ENCODE results near the gene FLRT1.
"Not testable (repeated sequence)": the region's sequence is repeated elsewhere in the genome, so short reads cannot be mapped to it uniquely, and the experiment has no call there.

Gene FLRT1

GRCh38 chr11:64026575-64027205 lies 9.0 kb upstream of the FLRT1 start:
- no peak for DNase-seq

GRCh38 chr11:64027651-64028397 lies 7.9 kb upstream of the FLRT1 start:
- no peak for DNase-seq

- DNase-seq, result peak; percentile 71
These were observed 7.2 kb upstream of the FLRT1 start for GRCh38 chr11:64028398-64029115.

- DNase-seq, result no peak
These were observed 6.0 kb upstream of the FLRT1 start for GRCh38 chr11:64029773-64030172.

GRCh38 chr11:64031001-64031400 lies 4.7 kb upstream of the FLRT1 start:
- no peak for DNase-seq

- no peak for DNase-seq
These were observed 3.7 kb upstream of the FLRT1 start for GRCh38 chr11:64032050-64032449.

GRCh38 chr11:64034411-64034811 lies 1.3 kb upstream of the FLRT1 start:
- DNase-seq, result no peak

GRCh38 chr11:64035081-64035524 lies 628 bp upstream of the FLRT1 start:
- DNase-seq, result no peak

GRCh38 chr11:64036087-64037026 lies 626 bp downstream of the FLRT1 start:
- peak; percentile 37 for DNase-seq

- no peak for DNase-seq
These were observed 1.4 kb downstream of the FLRT1 start for GRCh38 chr11:64037027-64037634.

- no peak for DNase-seq
These were observed 2.8 kb downstream of the FLRT1 start for GRCh38 chr11:64038500-64038899.

- no peak for DNase-seq
These were observed 3.4 kb downstream of the FLRT1 start for GRCh38 chr11:64039012-64039665.

- DNase-seq, result no peak
These were observed 5.1 kb downstream of the FLRT1 start for GRCh38 chr11:64040684-64041322.

GRCh38 chr11:64041846-64042245 lies 6.1 kb downstream of the FLRT1 start:
- no peak for DNase-seq

- no peak for DNase-seq
These were observed 6.6 kb downstream of the FLRT1 start for GRCh38 chr11:64042301-64042700.

GRCh38 chr11:64043545-64043944 lies 7.8 kb downstream of the FLRT1 start:
- DNase-seq, result no peak

GRCh38 chr11:64044730-64045393 lies 9.1 kb downstream of the FLRT1 start:
- DNase-seq, result no peak

GRCh38 chr11:64045700-64046099 lies 10.0 kb downstream of the FLRT1 start:
- DNase-seq, result no peak

- DNase-seq, result not testable (repeated sequence)
These were observed 11.6 kb downstream of the FLRT1 start for GRCh38 chr11:64047373-64047772.

- no peak for DNase-seq
These were observed 12.5 kb downstream of the FLRT1 start for GRCh38 chr11:64048042-64048854.

All from NCI-H1105 (cell line).